K562 (cell line): ENCODE data around the gene FAM83E. TPM values are rescaled to one million over a fixed set of nuclear protein-coding genes. Genes with fewer than 3 reads are reported as not detected.

Experiments
- ADNP ChIP-seq: fragments of 200-800 bp; sonication (Bioruptor generic); IDR thresholded peaks from 2 replicates; pipeline ENCODE4 v1.6.1; 2016; ENCODE audit warnings: missing genetic modification characterization, missing compliant biosample characterization
- BACH1 ChIP-seq: fragments of 200-800 bp; sonication (Bioruptor generic); IDR thresholded peaks from 2 replicates; pipeline ENCODE4 v1.6.1; 2016; ENCODE audit warnings: missing genetic modification characterization, missing compliant biosample characterization
- CHCHD3 ChIP-seq: fragments of 250-450 bp; sonication (Bioruptor Pico); IDR thresholded peaks from 2 replicates; pipeline ENCODE4 v2.1.2; 2022; ENCODE audit warnings: mild to moderate bottlenecking
- EZH2 ChIP-seq: IDR thresholded peaks from 2 replicates; pipeline ENCODE4 v1.6.1; 2012; ENCODE audit warnings: low read depth, mild to moderate bottlenecking, inconsistent platforms, low read length, borderline replicate concordance
- HDAC8 ChIP-seq: fragments of 450-650 bp; IDR thresholded peaks from 2 replicates; pipeline ENCODE4 v1.6.1; 2016; ENCODE audit warnings: mild to moderate bottlenecking, missing genetic modification characterization, moderate library complexity, missing compliant biosample characterization
- IRF1 ChIP-seq: sonication (generic); formaldehyde crosslinking; IDR thresholded peaks from 2 replicates; pipeline ENCODE4 v1.8.0; 2022; ENCODE audit warnings: missing genetic modification reagents, mild to moderate bottlenecking, borderline replicate concordance
- KDM4B ChIP-seq, 2 experiments: fragments of 450-650 bp in 1 of 2; sonication (generic) in 1 of 2; IDR thresholded peaks; 2 replicates each; pipeline ENCODE4 v1.6.1; 2016 to 2017; ENCODE audit warnings: borderline replicate concordance in 2 of 2, antibody characterized with exemption in 1 of 2, low read depth in 1 of 2, mild to moderate bottlenecking in 1 of 2
- MBD2 ChIP-seq: sonication (generic); IDR thresholded peaks from 2 replicates; pipeline ENCODE4 v1.6.1; 2016; ENCODE audit warnings: low read depth, borderline replicate concordance
- MTA1 ChIP-seq: fragments of 450-650 bp; IDR thresholded peaks from 2 replicates; pipeline ENCODE4 v1.6.1; 2017; ENCODE audit warnings: borderline replicate concordance
- NCOR1 ChIP-seq: fragments of 450-650 bp; IDR thresholded peaks from 2 replicates; pipeline ENCODE4 v1.6.1; 2016; ENCODE audit warnings: mild to moderate bottlenecking, moderate library complexity
- PBX2 ChIP-seq, 2 experiments: IDR thresholded peaks in 1 of 2; conservative IDR thresholded peaks in 1 of 2; 2 replicates each; pipeline ENCODE4 v1.6.1; 2016; ENCODE audit warnings: low read depth in 2 of 2, mild to moderate bottlenecking in 1 of 2, missing compliant biosample characterization in 1 of 2, missing genetic modification characterization in 1 of 2, moderate library complexity in 1 of 2
- POLR2A ChIP-seq: fragments of 450-650 bp; conservative IDR thresholded peaks from 2 replicates; pipeline ENCODE4 v1.6.1; 2016
- PRMT5 ChIP-seq: sonication (generic); formaldehyde crosslinking; IDR thresholded peaks from 2 replicates; pipeline ENCODE4 v1.5.0; 2020; ENCODE audit warnings: missing genetic modification reagents
- RBM39 ChIP-seq: fragments of 200-400 bp; formaldehyde crosslinking; optimal IDR thresholded peaks from 2 replicates; pipeline ENCODE3; 2018; ENCODE audit warnings: low read depth, low read length
- SOX6 ChIP-seq: fragments of 450-650 bp; IDR thresholded peaks from 2 replicates; pipeline ENCODE4 v1.6.1; 2014; ENCODE audit warnings: mild to moderate bottlenecking
- WHSC1 ChIP-seq: IDR thresholded peaks from one replicate; pipeline ENCODE4 v1.6.1; 2012; ENCODE audit warnings: low read length, control low read depth, inconsistent platforms
- ZNF12 ChIP-seq: sonication (generic); formaldehyde crosslinking; IDR thresholded peaks from 2 replicates; pipeline ENCODE4 v1.4.0; 2020; ENCODE audit warnings: mild to moderate bottlenecking, missing genetic modification reagents
- ZNF124 ChIP-seq: sonication (generic); formaldehyde crosslinking; IDR thresholded peaks from 2 replicates; pipeline ENCODE4 v1.8.1; 2022; ENCODE audit warnings: missing genetic modification reagents
- ZNF311 ChIP-seq: fragments of 250-450 bp; sonication (Bioruptor Pico); IDR thresholded peaks from 2 replicates; pipeline ENCODE4 v1.4.0; 2020; ENCODE audit warnings: mild to moderate bottlenecking, moderate library complexity
- polyA plus RNA-seq, 8 experiments: library from polyadenylated mRNA; depleted of rRNA in 4 of 8; stranded (reverse) in 5 of 8; unstranded in 3 of 8; fragments of >200 nt; fragmentation: Nextera tagmentation in 2 of 8; fragmentation: Illumina TruSeq in 1 of 8; extraction: Ambion mirVana in 2 of 8; extraction: Trizol in 1 of 8; gene quantifications; 2 replicates each; pipeline versions ENCODE4 v1.2.1 to v1.2.3, GENCODE V29; 2011 to 2014; ENCODE audit warnings: inconsistent platforms in 1 of 8, missing spikeins in 1 of 8
- total RNA-seq, 7 experiments: library from RNA; depleted of rRNA in 6 of 7; stranded (reverse); fragments of >200 nt in 6 of 7; fragmentation: Illumina TruSeq in 2 of 7; extraction: Trizol in 2 of 7; gene quantifications; 2 replicates each; pipeline versions ENCODE4 v1.2.1 to v1.2.3, GENCODE V29; 2011 to 2021; ENCODE audit warnings: low replicate concordance in 1 of 7
- TF ChIP-seq, protein P1 (sequence below): fragments of 250-450 bp; sonication (Bioruptor Pico); IDR thresholded peaks from 2 replicates; pipeline ENCODE4 v1.5.0; 2021; ENCODE audit warnings: mild to moderate bottlenecking, borderline replicate concordance
- TF ChIP-seq, protein P2 (sequence below): fragments of 450-650 bp; IDR thresholded peaks from 2 replicates; pipeline ENCODE4 v1.7.0; 2016; ENCODE audit warnings: borderline replicate concordance

The FAM83E gene
- total and polyA plus RNA-seq, 9 of the 15 experiments (the other 6 are each of a cell fraction or from before 2014, with no cell fraction given) = 0.15 to 0.87 (median 0.29) TPM; not detected in 4

DNA sequence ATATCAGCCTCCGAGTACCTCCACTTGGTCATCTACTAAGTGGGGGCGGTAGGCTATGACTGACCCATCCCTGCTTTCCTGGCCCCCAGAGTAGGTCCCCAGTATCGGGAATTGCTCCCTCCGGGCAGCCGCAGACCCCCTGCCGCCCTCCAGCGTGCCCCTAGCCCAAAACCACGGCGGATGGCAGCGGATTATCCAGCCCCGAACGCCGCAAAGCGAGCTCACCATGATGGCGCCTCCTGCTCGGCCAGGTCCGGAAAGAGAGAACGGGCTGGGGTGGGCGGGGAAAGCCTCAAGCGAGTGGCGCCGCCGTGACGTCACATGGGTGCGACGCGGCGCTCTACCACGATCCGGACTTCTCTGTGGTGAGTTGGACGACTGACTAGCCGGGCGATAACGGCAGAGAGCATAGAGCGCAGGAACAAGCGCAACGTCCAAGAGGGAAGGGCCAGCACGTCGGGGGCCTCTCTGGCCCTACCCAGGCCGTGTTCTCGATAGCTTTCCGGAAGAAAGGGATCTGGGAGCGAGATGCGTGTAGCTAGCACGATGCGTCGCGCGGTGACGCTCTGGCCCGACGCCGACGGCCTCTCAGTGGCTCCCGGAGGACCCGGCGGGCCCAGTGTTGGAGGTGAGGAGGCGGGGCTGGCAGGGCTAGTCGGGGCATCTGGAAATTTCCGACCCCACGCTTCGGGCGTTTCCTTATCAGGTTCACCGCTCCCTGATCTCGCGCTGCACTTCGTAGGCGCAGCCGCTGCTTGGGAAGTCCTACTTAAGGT is 4.2 kb upstream of the FAM83E start, which contains the start of the genes RPL18 and SPHK2 (continued):
- TF ChIP-seq MTA1 (peak; percentile 100), MBD2 (peak; percentile 93), ZNF12 (CRISPR knock-in tag) (no peak; the same call in 1 of the 2 replicates), IRF1 (CRISPR knock-in tag) (no peak), SOX6 (peak; percentile 83), WHSC1 (no peak), HDAC8 (tag) (no peak), RBM39 (peak; percentile 93), ZNF124 (CRISPR knock-in tag) (no peak), KDM4B (IDR thresholded peaks at IDR 0.05; ENCODE audit: borderline replicate concordance in 2 of 2, low read depth in 1 of 2) (0 out of 4 replicates have a peak, but pooled peaks of 1 of the 2 experiments have one; percentile 86), NCOR1 (peak; percentile 52), PBX2 (CRISPR knock-in tag; IDR thresholded peaks at IDR 0.05; ENCODE audit: low read depth) (no peak), PBX2 (tag; conservative IDR thresholded peaks at IDR 0.05; ENCODE audit: low read depth) (no peak), EZH2 (no peak), CHCHD3 (CRISPR knock-in tag) (no peak), POLR2A (peak; percentile 99), BACH1 (tag) (no peak), ZNF311 (CRISPR knock-in tag) (no peak), PRMT5 (no peak), ADNP (tag) (no peak)
- TF ChIP-seq, protein P1, sequence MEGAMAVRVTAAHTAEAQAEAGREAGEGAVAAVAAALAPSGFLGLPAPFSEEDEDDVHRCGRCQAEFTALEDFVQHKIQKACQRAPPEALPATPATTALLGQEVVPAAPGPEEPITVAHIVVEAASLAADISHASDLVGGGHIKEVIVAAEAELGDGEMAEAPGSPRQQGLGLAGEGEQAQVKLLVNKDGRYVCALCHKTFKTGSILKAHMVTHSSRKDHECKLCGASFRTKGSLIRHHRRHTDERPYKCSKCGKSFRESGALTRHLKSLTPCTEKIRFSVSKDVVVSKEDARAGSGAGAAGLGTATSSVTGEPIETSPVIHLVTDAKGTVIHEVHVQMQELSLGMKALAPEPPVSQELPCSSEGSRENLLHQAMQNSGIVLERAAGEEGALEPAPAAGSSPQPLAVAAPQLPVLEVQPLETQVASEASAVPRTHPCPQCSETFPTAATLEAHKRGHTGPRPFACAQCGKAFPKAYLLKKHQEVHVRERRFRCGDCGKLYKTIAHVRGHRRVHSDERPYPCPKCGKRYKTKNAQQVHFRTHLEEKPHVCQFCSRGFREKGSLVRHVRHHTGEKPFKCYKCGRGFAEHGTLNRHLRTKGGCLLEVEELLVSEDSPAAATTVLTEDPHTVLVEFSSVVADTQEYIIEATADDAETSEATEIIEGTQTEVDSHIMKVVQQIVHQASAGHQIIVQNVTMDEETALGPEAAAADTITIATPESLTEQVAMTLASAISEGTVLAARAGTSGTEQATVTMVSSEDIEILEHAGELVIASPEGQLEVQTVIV (CRISPR knock-in tag) = no peak
- TF ChIP-seq, protein P2, sequence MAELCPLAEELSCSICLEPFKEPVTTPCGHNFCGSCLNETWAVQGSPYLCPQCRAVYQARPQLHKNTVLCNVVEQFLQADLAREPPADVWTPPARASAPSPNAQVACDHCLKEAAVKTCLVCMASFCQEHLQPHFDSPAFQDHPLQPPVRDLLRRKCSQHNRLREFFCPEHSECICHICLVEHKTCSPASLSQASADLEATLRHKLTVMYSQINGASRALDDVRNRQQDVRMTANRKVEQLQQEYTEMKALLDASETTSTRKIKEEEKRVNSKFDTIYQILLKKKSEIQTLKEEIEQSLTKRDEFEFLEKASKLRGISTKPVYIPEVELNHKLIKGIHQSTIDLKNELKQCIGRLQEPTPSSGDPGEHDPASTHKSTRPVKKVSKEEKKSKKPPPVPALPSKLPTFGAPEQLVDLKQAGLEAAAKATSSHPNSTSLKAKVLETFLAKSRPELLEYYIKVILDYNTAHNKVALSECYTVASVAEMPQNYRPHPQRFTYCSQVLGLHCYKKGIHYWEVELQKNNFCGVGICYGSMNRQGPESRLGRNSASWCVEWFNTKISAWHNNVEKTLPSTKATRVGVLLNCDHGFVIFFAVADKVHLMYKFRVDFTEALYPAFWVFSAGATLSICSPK = no peak
